D721Med (cell line): ENCODE measurements around the gene SCRG1.

ENCODE experiments used
- DNase-seq: peaks from one replicate; pipeline ENCODE4 v3.0.0; 2011; ENCODE audit warnings: low spot score; ENCODE audit not compliant: insufficient read length
- FAIRE-seq: peaks from 2 replicates; lab custom pipeline; 2011; peaks lifted over from hg19 to GRCh38; lab: Jason Lieb, UNC
- TF ChIP-seq, protein P1 (sequence below): IDR thresholded peaks from 2 replicates; pipeline ENCODE4 v1.5.1; 2012; ENCODE audit warnings: mild to moderate bottlenecking, control low read depth; ENCODE audit not compliant: insufficient read depth; ENCODE audit errors: missing control alignments

The SCRG1 gene

DNA sequence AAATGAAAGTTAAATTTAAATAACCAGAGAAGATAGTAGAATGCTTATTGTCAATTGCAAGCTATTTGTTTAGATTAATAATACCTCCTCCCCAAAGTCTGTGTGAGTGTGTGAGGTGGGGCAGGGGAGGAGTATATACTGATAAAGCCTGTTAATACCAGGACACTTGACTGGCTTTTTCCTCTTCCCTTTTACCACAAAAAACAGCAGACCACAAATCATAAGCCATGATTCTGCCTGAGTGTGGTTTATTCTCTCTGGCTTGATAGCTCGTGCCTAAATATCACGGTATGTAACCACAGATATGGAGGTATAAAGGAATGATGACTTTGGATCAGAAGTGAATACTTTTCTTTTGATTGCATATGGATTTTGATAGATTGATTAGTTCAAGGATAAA, 21.9 kb upstream of the SCRG1 start:
- TF ChIP-seq, protein P1, sequence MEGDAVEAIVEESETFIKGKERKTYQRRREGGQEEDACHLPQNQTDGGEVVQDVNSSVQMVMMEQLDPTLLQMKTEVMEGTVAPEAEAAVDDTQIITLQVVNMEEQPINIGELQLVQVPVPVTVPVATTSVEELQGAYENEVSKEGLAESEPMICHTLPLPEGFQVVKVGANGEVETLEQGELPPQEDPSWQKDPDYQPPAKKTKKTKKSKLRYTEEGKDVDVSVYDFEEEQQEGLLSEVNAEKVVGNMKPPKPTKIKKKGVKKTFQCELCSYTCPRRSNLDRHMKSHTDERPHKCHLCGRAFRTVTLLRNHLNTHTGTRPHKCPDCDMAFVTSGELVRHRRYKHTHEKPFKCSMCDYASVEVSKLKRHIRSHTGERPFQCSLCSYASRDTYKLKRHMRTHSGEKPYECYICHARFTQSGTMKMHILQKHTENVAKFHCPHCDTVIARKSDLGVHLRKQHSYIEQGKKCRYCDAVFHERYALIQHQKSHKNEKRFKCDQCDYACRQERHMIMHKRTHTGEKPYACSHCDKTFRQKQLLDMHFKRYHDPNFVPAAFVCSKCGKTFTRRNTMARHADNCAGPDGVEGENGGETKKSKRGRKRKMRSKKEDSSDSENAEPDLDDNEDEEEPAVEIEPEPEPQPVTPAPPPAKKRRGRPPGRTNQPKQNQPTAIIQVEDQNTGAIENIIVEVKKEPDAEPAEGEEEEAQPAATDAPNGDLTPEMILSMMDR = no peak
- FAIRE-seq (no peak), DNase-seq (no peak)

DNA sequence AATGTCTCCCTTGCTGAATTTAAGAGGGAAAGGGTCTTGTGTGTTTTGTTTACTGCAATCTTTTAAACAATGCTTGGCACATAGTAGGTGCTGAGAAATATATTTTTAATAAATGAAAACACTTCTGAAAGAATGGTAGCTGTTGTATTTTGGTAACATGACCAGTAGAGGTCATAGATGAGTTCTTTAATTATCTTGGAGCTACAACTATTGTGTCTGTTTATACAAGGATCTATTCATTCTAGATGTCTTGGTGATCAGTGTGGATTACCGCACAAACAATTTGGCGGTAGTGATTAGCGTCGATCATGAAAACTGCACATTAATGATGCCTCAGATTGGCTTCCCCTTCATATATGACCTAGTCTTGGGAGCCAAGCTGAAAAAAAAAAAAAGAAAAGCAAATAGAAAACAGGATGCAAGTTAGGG, 21.4 kb upstream of the SCRG1 start:
- TF ChIP-seq, protein P1 = peak; percentile 55
- DNase-seq = no peak
- FAIRE-seq = peak; percentile 63

DNA sequence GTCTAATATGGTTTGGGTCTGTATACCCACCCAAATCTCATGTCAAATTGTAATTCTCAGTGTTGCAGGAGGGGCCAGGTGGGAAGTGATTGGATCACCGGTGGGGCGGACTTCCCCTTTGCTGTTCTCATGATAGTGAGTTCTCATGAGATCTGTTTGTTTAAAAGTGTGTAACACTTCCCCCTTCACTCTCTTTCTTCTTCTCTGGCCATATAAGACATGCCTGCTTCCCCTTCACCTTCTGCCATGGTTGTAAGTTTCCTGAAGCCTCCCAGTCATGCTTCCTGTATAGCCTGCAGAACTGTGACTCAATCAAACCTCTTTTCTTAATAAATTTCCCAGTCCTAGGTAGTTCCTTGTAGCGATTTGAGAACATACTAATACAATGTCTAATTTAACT, 19.7 kb upstream of the SCRG1 start:
- DNase-seq (no peak), FAIRE-seq (no peak)
- TF ChIP-seq, protein P1 = no peak

DNA sequence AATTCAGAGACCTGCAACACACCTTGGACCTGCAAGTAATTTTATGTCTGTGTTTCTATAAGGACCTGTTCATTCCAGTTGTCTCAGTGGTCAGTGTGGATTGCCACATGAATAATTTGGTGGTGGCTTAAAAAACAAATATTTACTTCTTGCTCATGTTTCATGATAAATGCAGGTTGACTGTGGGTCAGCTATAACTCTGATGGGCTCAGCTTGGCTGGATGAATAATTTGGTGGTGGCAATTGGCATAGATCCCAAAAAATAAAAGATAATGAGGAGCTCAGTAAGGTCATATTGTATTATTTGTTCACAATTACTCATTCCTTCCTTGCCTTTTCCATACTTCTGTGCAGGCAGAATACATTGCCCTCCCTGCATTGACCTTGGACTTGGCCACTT, 18.9 kb upstream of the SCRG1 start:
- no peak for FAIRE-seq
- DNase-seq = no peak
- TF ChIP-seq, protein P1 = no peak

DNA sequence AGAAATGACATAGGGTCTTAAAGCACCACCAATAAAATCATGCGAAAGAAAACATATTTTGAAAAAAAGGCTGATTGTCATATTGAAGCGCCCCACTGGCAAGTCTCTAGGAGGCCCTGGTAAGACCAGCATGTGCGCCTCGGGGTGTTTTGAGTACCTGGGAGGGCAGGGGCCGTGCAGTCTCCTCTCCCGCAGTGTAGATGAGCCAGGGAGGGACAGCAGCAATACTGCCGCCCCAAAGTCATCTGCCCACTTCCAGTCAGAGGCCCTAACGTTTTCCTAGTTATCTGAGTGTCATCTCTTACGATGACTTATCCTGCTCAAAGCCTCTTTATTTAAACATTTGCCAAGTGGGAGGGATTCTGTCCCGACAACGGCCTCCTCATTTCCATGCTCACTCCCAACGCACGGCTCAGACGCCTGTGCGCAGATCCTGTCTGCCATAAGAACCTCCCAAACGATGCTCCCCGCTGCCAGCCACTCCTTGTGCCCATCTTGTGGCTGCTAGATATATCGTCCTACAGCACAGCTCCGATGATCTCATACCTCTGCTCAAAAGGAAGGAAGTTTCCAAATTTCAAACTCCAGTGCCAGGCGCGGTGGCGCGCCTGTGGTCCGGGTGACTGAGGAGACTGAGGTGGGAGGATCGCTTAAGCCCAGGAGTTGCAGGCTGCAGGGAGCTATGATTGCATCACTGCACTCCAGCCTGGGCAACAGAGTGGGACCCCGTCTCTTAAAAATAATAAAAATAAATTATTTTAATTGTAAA, 17.2 kb upstream of the SCRG1 start:
- TF ChIP-seq, protein P1 = no peak
- no peak for FAIRE-seq

DNA sequence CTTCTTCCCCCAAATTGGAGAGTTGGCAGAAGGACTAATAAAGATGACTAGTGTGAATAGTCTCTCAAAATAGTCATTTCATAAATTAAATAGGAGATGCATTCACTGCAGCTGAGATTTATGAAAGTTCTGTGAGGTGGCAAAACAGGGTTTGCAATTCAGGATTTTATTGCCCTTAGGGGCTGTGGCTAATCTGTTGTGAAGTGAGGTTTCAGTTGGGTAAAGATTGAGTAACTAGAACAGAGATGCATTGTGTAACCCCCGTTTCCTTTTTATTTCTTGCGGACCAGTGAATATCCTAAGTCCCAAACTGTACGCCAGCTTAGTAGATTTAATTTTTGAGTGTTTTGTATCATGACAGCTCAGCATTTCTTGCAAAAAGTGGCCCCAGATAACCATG, 16.2 kb upstream of the SCRG1 start:
- TF ChIP-seq, protein P1 = no peak
- DNase-seq (no peak), FAIRE-seq (no peak)

More for the DNA sequence above, 17.2 kb upstream of the SCRG1 start:
- DNase-seq = no peak

DNA sequence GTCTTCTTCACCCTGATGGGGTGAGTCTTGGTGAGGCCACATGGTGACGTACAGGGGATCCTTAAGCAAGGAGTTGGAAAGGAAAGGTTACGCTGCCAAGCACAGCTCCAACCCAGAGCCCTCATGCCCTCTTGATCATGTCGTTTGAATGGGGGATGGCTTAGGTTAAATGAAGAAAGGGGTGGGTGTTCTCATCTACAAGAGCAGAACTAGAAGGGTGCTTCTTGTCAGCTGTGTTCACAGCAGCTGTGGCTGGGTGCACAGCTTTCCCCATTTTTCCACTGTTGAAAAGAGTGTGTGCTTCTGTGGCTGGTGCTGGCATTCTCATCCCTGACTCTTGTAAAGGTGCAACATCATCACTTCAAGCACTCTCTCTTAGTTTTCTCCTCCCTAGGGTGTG, 15.5 kb upstream of the SCRG1 start:
- TF ChIP-seq, protein P1 = no peak
- FAIRE-seq = no peak
- DNase-seq = no peak
